H9 (cell line): ENCODE measurements around the gene C14orf132. TPM values are rescaled to one million over a fixed set of nuclear protein-coding genes. Genes with fewer than 3 reads are reported as not detected.
A peak's percentile ranks its signal among the peaks of the same experiment; 100 is the strongest.

ENCODE experiments used
- DNase-seq: peaks from one replicate; pipeline ENCODE4 v3.0.0-alpha.2; 2017
- H2AFZ ChIP-seq: one replicate; pipeline ENCODE4 v1.6.1; 2013; ENCODE audit warnings: mild to moderate bottlenecking, low read length, control low read depth, moderate library complexity
- H2AK5ac ChIP-seq: 2 replicates; pipeline ENCODE4 v1.6.1; 2013; ENCODE audit warnings: low read length, control low read depth, mixed read lengths; ENCODE audit not compliant: insufficient read length
- H2BK120ac ChIP-seq: one replicate; pipeline ENCODE4 v1.6.1; 2013; ENCODE audit warnings: low read depth, mild to moderate bottlenecking, low read length, control low read depth, inconsistent platforms; ENCODE audit not compliant: poor library complexity, severe bottlenecking
- H2BK12ac ChIP-seq: 2 replicates; pipeline ENCODE4 v1.6.1; 2013; ENCODE audit warnings: low read length, control low read depth, mixed read lengths, low read depth; ENCODE audit not compliant: insufficient read length
- H2BK15ac ChIP-seq: 2 replicates; pipeline ENCODE4 v1.6.1; 2013; ENCODE audit warnings: low read depth, low read length, control low read depth
- H2BK20ac ChIP-seq: one replicate; pipeline ENCODE4 v1.6.1; 2013; ENCODE audit warnings: low read depth, mild to moderate bottlenecking, low read length, control low read depth, inconsistent platforms; ENCODE audit not compliant: poor library complexity, severe bottlenecking
- H2BK5ac ChIP-seq: 2 replicates; pipeline ENCODE4 v1.6.1; 2013; ENCODE audit warnings: low read length, control low read depth, mixed read lengths; ENCODE audit not compliant: insufficient read length
- H3K14ac ChIP-seq: 2 replicates; pipeline ENCODE4 v1.6.1; 2013; ENCODE audit warnings: low read length, control low read depth; ENCODE audit not compliant: insufficient read depth
- H3K18ac ChIP-seq: 2 replicates; pipeline ENCODE4 v1.6.1; 2013; ENCODE audit warnings: low read depth, mild to moderate bottlenecking, mixed read lengths, low read length, control low read depth; ENCODE audit not compliant: insufficient read length
- H3K23ac ChIP-seq: 2 replicates; pipeline ENCODE4 v1.6.1; 2013; ENCODE audit warnings: low read length, control low read depth, mixed read lengths, low read depth; ENCODE audit not compliant: insufficient read length
- H3K23me2 ChIP-seq: 2 replicates; pipeline ENCODE4 v1.6.1; 2013; ENCODE audit warnings: low read depth, mild to moderate bottlenecking, mixed read lengths, low read length, control low read depth; ENCODE audit not compliant: insufficient read length, poor library complexity, severe bottlenecking
- H3K27ac ChIP-seq: 2 replicates; pipeline ENCODE4 v1.5.1; 2013; ENCODE audit warnings: low read length, control low read depth, mixed read lengths, low read depth; ENCODE audit not compliant: insufficient read length
- H3K27me3 ChIP-seq: 2 replicates; pipeline ENCODE4 v1.6.1; 2013; ENCODE audit warnings: low read length, control low read depth, inconsistent platforms; ENCODE audit not compliant: insufficient read depth
- H3K4ac ChIP-seq: 2 replicates; pipeline ENCODE4 v1.6.1; 2013; ENCODE audit warnings: low read depth, mild to moderate bottlenecking, control low read depth, inconsistent platforms, low read length, moderate library complexity
- H3K4me1 ChIP-seq: 2 replicates; pipeline ENCODE4 v1.6.1; 2013; ENCODE audit warnings: low read length, control low read depth, inconsistent platforms; ENCODE audit not compliant: insufficient read depth
- H3K4me2 ChIP-seq: 2 replicates; pipeline ENCODE4 v1.6.1; 2013; ENCODE audit warnings: low read length, control low read depth, mixed read lengths; ENCODE audit not compliant: insufficient read length, insufficient read depth
- H3K56ac ChIP-seq: 2 replicates; pipeline ENCODE4 v1.6.1; 2013; ENCODE audit warnings: low read depth, mild to moderate bottlenecking, mixed read lengths, low read length, control low read depth; ENCODE audit not compliant: insufficient read length
- H3K79me1 ChIP-seq: 2 replicates; pipeline ENCODE4 v1.6.1; 2013; ENCODE audit warnings: low read depth, mild to moderate bottlenecking, moderate library complexity, low read length, control low read depth, inconsistent platforms; ENCODE audit not compliant: insufficient read depth, poor library complexity, severe bottlenecking
- H3K79me2 ChIP-seq: 2 replicates; pipeline ENCODE4 v1.6.1; 2013; ENCODE audit warnings: low read length, control low read depth, inconsistent platforms; ENCODE audit not compliant: insufficient read depth
- H3K9ac ChIP-seq: 2 replicates; pipeline ENCODE4 v1.6.1; 2013; ENCODE audit warnings: low read length, control low read depth, mixed read lengths; ENCODE audit not compliant: insufficient read length; ENCODE audit errors: extremely low read depth
- H3K9me3 ChIP-seq: one replicate; pipeline ENCODE4 v1.6.1; 2013; ENCODE audit warnings: low read depth, low read length, inconsistent platforms; ENCODE audit not compliant: control insufficient read depth
- H3T11ph ChIP-seq: one replicate; pipeline ENCODE4 v1.6.1; 2013; ENCODE audit warnings: mild to moderate bottlenecking, low read length, control low read depth, inconsistent platforms
- H4K20me1 ChIP-seq: one replicate; pipeline ENCODE4 v1.6.1; 2013; ENCODE audit not compliant: control insufficient read depth, insufficient read length, insufficient read depth
- H4K5ac ChIP-seq: 2 replicates; pipeline ENCODE4 v1.6.1; 2013; ENCODE audit warnings: low read depth, mild to moderate bottlenecking, mixed read lengths, low read length, control low read depth; ENCODE audit not compliant: insufficient read length
- H4K8ac ChIP-seq: replicated peaks from 2 replicates; pipeline ENCODE4 v1.6.1; 2013; ENCODE audit warnings: low read length, control low read depth, mixed read lengths, low read depth; ENCODE audit not compliant: insufficient read length
- H4K91ac ChIP-seq: 2 replicates; pipeline ENCODE4 v1.6.1; 2013; ENCODE audit warnings: low read depth, mild to moderate bottlenecking, moderate library complexity, mixed read lengths, low read length, control low read depth; ENCODE audit not compliant: insufficient read length
- H3K27ac Mint-ChIP-seq, 3 experiments: 2 replicates in 2 of 3; 3 replicates in 1 of 3; pipeline ENCODE4 v1.8.0; 2020 to 2021; ENCODE audit warnings: mixed read lengths in 3 of 3, mild to moderate bottlenecking in 1 of 3, moderate library complexity in 1 of 3
- H3K27me3 Mint-ChIP-seq: 2 replicates; pipeline ENCODE4 v1.8.0; 2021; ENCODE audit warnings: low read depth, mild to moderate bottlenecking, moderate library complexity, mixed read lengths
- H3K36me3 Mint-ChIP-seq, 3 experiments: 2 replicates in 2 of 3; 3 replicates in 1 of 3; pipeline ENCODE4 v1.8.0; 2020 to 2021; ENCODE audit warnings: low read depth in 3 of 3, mixed read lengths in 3 of 3; ENCODE audit not compliant: insufficient read depth in 1 of 3
- H3K4me1 Mint-ChIP-seq, 2 experiments: 2 replicates each; pipeline ENCODE4 v1.8.0; 2020; ENCODE audit warnings: mixed read lengths in 2 of 2
- H3K4me3 Mint-ChIP-seq, 2 experiments: 2 replicates in 1 of 2; 3 replicates in 1 of 2; pipeline ENCODE4 v1.8.0; 2020 to 2021; ENCODE audit warnings: mild to moderate bottlenecking in 2 of 2, mixed read lengths in 2 of 2, moderate library complexity in 1 of 2
- H3K9me3 Mint-ChIP-seq, 2 experiments: 2 replicates in 1 of 2; 3 replicates in 1 of 2; pipeline ENCODE4 v1.8.0; 2020; ENCODE audit warnings: mild to moderate bottlenecking in 2 of 2, mixed read lengths in 2 of 2, moderate library complexity in 1 of 2
- WGBS: extraction: QIAGEN DNeasy Blood & Tissue Kit; methylation state at CpG from one replicate; pipeline ENCODE4 v1.1.7; 2013; ENCODE audit warnings: missing lambda C conversion rate, low lambda C conversion rate, mixed read lengths; ENCODE audit not compliant: insufficient read length; ENCODE audit errors: extremely low coverage; 5-methylcytosine and 5-hydroxymethylcytosine counted together
- total RNA-seq: library from RNA; stranded (reverse); gene quantifications from 2 replicates; pipeline ENCODE4 v1.2.1, GENCODE V29; 2021
- TF ChIP-seq, protein P1 (sequence below): fragments of 200-600 bp; sonication (generic); conservative IDR thresholded peaks from 3 replicates; pipeline ENCODE4 v1.8.0; 2021; ENCODE audit warnings: antibody characterized with exemption, mild to moderate bottlenecking

C14orf132 gene
- total RNA-seq, 1 experiment from 2014 or later: 5.7 TPM

GRCh38 chr14:96060186-96060933 is 21.2 kb downstream of the C14orf132 start:
- H3K27me3 Mint-ChIP-seq: no peaks in the 10 kb centered on the region
- peaks cover 0 to 7% (median 3%) of the 10 kb centered on the region in 3 experiments; a peak in 1 of 7 replicates for H3K36me3 Mint-ChIP-seq
- no peak overlapping the region for H2AK5ac ChIP-seq
- H2BK12ac ChIP-seq: no peak overlapping the region
- H3K9ac ChIP-seq: no peak overlapping the region
- H3K14ac ChIP-seq: no peak overlapping the region; the same call in 1 of the 2 replicates
- H4K5ac ChIP-seq: no peak overlapping the region
- no peak overlapping the region for H3K56ac ChIP-seq
- TF ChIP-seq, protein P1, sequence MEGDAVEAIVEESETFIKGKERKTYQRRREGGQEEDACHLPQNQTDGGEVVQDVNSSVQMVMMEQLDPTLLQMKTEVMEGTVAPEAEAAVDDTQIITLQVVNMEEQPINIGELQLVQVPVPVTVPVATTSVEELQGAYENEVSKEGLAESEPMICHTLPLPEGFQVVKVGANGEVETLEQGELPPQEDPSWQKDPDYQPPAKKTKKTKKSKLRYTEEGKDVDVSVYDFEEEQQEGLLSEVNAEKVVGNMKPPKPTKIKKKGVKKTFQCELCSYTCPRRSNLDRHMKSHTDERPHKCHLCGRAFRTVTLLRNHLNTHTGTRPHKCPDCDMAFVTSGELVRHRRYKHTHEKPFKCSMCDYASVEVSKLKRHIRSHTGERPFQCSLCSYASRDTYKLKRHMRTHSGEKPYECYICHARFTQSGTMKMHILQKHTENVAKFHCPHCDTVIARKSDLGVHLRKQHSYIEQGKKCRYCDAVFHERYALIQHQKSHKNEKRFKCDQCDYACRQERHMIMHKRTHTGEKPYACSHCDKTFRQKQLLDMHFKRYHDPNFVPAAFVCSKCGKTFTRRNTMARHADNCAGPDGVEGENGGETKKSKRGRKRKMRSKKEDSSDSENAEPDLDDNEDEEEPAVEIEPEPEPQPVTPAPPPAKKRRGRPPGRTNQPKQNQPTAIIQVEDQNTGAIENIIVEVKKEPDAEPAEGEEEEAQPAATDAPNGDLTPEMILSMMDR: no peak
- no peak overlapping the region for H3K18ac ChIP-seq
- no peaks in the 10 kb centered on the region for H3K9me3 ChIP-seq
- H3K23ac ChIP-seq: no peak overlapping the region
- H4K91ac ChIP-seq: no peak overlapping the region
- H3K9me3 Mint-ChIP-seq: no peaks in the 10 kb centered on the region; a peak in 1 of 5 replicates
- H2AFZ ChIP-seq: no peak overlapping the region
- no peak overlapping the region for H3K27ac Mint-ChIP-seq
- no peaks in the 10 kb centered on the region for H3K79me2 ChIP-seq
- no peak overlapping the region for H3K27ac ChIP-seq
- no peak overlapping the region for H2BK120ac ChIP-seq
- H3K4me2 ChIP-seq: no peak overlapping the region
- H4K8ac ChIP-seq: no peak overlapping the region
- no peaks in the 10 kb centered on the region for H4K20me1 ChIP-seq
- WGBS: no CpG with 5 or more reads among the region's 7 CpGs
- no peaks in the 10 kb centered on the region for H3K27me3 ChIP-seq
- no peak overlapping the region for H2BK15ac ChIP-seq
- H2BK5ac ChIP-seq: no peak overlapping the region
- peaks cover under 1 to 17% of the 10 kb centered on the region in 2 experiments; a peak in 3 of 4 replicates for H3K4me1 Mint-ChIP-seq
- peak; percentile 16 for DNase-seq
- no peak overlapping the region for H3K4ac ChIP-seq
- no peaks in the 10 kb centered on the region for H3K4me1 ChIP-seq
- no peaks in the 10 kb centered on the region for H3K79me1 ChIP-seq
- H3K23me2 ChIP-seq: no peaks in the 10 kb centered on the region
- H2BK20ac ChIP-seq: no peak overlapping the region
- H3T11ph ChIP-seq: no peak overlapping the region
- H3K4me3 Mint-ChIP-seq: no peak overlapping the region
